Activated T-helper 17 cell treated with anti-CD3 and anti-CD28 coated beads, Interleukin-2, amount 50 U/mL, for 72 hours (primary cell): ENCODE measurements around the gene IRAK1. TPM values are rescaled to one million over a fixed set of nuclear protein-coding genes. Genes with fewer than 3 reads are reported as not detected.
A peak's percentile ranks its signal among the peaks of the same experiment; 100 is the strongest.

Experiments
- ATAC-seq: fragments of 150-1000 bp; cut with Tn5 transposase; replicated peaks from 2 replicates; pipeline ENCODE4 v1.10.0; 2021; ENCODE audit warnings: mild to moderate bottlenecking, moderate library complexity
- H3K27ac Mint-ChIP-seq: one replicate; pipeline ENCODE4 v1.8.0; 2022; ENCODE audit warnings: mixed read lengths
- H3K27me3 Mint-ChIP-seq: one replicate; pipeline ENCODE4 v1.8.0; 2022; ENCODE audit warnings: mixed read lengths
- H3K36me3 Mint-ChIP-seq: one replicate; pipeline ENCODE4 v1.8.0; 2022; ENCODE audit warnings: low read depth, mild to moderate bottlenecking, mixed read lengths
- H3K4me1 Mint-ChIP-seq: one replicate; pipeline ENCODE4 v1.8.0; 2022; ENCODE audit warnings: mixed read lengths
- H3K4me3 Mint-ChIP-seq: one replicate; pipeline ENCODE4 v1.8.0; 2022; ENCODE audit warnings: mild to moderate bottlenecking, mixed read lengths
- H3K9me3 Mint-ChIP-seq: one replicate; pipeline ENCODE4 v1.8.0; 2022; ENCODE audit warnings: mixed read lengths
- total RNA-seq, 2 donors: library from RNA; stranded (reverse); gene quantifications; one replicate each; pipeline ENCODE4 v1.2.3, GENCODE V29; 2022

IRAK1 gene
- total RNA-seq, 2 donors from 2014 or later: 113 to 224 TPM

- Mint-ChIP-seq H3K9me3 (no peaks in the 10 kb centered on the region), H3K27me3 (no peaks in the 10 kb centered on the region), H3K4me1 (no peaks in the 10 kb centered on the region), H3K36me3 (peaks cover 58% of the 10 kb centered on the region), H3K4me3 (peak overlapping the region; percentile 87), H3K27ac (peak overlapping the region; percentile 88)
- ATAC-seq: no peak
Observed at GRCh38 chrX:154018518-154019060, 1.1 kb downstream of the IRAK1 start.

GRCh38 chrX:154017766-154018517, 1.8 kb downstream of the IRAK1 start:
- Mint-ChIP-seq H3K27me3 (no peaks in the 10 kb centered on the region), H3K36me3 (peaks cover 59% of the 10 kb centered on the region), H3K27ac (no peak overlapping the region), H3K4me1 (no peaks in the 10 kb centered on the region), H3K4me3 (peak overlapping the region; percentile 87), H3K9me3 (no peaks in the 10 kb centered on the region)
- no peak for ATAC-seq

DNA sequence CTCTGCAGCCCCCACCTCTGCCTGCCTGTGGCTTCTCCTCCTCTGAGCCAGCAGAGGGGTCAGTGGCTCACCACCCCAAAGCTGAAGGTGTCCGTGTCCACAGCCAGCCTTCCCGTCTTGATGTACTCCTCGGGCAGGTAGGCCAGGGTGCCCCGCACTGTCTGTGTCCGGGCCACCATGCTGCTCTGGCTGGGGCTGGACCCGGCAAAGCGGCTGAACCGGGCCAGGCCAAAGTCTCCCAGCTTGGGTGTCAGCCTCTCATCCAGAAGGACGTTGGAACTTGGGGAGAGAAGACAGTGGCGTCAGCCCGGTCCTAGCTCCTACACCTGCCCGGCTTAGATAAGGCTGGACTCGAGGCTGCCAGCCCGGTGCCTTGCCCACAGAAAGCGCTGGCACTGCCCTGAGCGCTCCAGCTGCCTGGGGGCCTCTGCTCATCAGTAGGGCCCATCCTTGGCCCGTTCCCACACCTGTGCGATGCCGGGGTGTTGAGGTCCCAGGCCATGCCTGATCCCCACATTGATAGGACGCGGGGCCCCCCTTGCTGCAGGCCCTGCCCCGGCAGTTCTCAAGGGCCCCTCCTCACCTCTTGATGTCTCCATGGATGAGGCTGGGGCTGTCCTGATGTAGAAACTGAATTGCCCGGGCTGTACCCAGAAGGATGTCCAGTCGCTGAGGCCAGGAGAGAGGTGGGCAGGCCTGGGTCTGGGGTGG, 3.2 kb downstream of the IRAK1 start:
- peaks cover 65% of the 10 kb centered on the region for H3K36me3 Mint-ChIP-seq
- ATAC-seq: no peak
- H3K4me1 Mint-ChIP-seq: no peaks in the 10 kb centered on the region
- no peaks in the 10 kb centered on the region for H3K27me3 Mint-ChIP-seq
- H3K4me3 Mint-ChIP-seq: no peak overlapping the region
- no peaks in the 10 kb centered on the region for H3K9me3 Mint-ChIP-seq
- no peak overlapping the region for H3K27ac Mint-ChIP-seq

GRCh38 chrX:154015581-154016264, 4.0 kb downstream of the IRAK1 start:
- Mint-ChIP-seq H3K27ac (peak overlapping the region; percentile 54), H3K9me3 (no peaks in the 10 kb centered on the region), H3K4me3 (peak overlapping the region; percentile 36), H3K36me3 (peaks cover 73% of the 10 kb centered on the region), H3K27me3 (no peaks in the 10 kb centered on the region), H3K4me1 (no peaks in the 10 kb centered on the region)
- no peak for ATAC-seq

- H3K27ac Mint-ChIP-seq: no peak overlapping the region
- H3K4me3 Mint-ChIP-seq: peak overlapping the region; percentile 35
- peaks cover 78% of the 10 kb centered on the region for H3K36me3 Mint-ChIP-seq
- H3K9me3 Mint-ChIP-seq: no peaks in the 10 kb centered on the region
- H3K4me1 Mint-ChIP-seq: no peaks in the 10 kb centered on the region
- no peaks in the 10 kb centered on the region for H3K27me3 Mint-ChIP-seq
- ATAC-seq: no peak
Observed at GRCh38 chrX:154014429-154015380, 5.0 kb downstream of the IRAK1 start.

DNA sequence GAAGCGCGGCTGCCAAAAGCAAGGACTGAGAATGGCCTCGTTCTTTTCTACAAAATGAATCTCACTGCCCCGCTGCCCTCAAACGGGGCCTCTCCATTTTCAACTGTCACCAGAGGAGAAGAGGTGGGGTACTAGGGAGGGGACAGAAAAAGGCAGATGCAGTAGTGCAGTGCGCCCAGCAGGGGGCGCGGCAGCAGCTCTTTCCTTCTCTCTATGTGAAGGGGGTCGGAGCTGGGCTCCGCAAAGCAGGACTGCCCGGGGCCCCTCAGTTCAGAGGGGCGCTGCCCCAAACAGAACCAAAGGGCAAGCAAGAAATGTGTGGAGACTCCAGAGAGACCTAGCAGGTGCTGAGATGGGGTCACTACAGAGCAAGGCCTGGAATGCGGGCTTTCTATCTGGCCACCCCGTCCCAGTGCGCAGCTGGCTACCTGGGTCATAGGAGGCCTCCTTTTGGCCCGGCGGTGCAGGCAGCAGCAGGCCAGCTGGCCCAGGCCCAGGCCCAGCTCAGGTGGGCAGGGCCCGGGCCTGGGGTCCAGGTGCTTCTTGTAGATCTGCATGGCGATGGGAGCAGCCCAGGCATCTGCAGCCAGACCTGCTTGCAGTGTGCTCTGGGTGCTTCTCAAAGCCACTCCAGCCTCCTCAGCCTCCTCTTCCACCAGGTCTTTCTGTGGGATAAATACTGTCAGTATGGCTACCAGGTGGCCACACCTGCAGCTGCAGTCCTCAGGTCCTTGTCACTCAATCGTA, 5.9 kb downstream of the IRAK1 start:
- peaks cover 83% of the 10 kb centered on the region for H3K36me3 Mint-ChIP-seq
- H3K4me1 Mint-ChIP-seq: no peaks in the 10 kb centered on the region
- ATAC-seq: peak; percentile 72
- no peaks in the 10 kb centered on the region for H3K9me3 Mint-ChIP-seq
- H3K27ac Mint-ChIP-seq: no peak overlapping the region
- H3K4me3 Mint-ChIP-seq: no peak overlapping the region
- H3K27me3 Mint-ChIP-seq: no peaks in the 10 kb centered on the region

- no peaks in the 10 kb centered on the region for H3K4me1 Mint-ChIP-seq
- no peak overlapping the region for H3K27ac Mint-ChIP-seq
- ATAC-seq: no peak
- no peaks in the 10 kb centered on the region for H3K9me3 Mint-ChIP-seq
- H3K4me3 Mint-ChIP-seq: no peak overlapping the region
- H3K36me3 Mint-ChIP-seq: peaks cover 83% of the 10 kb centered on the region
- H3K27me3 Mint-ChIP-seq: no peaks in the 10 kb centered on the region
Observed at GRCh38 chrX:154013001-154013421, 6.7 kb downstream of the IRAK1 start.

- no peak overlapping the region for H3K4me3 Mint-ChIP-seq
- peaks cover 83% of the 10 kb centered on the region for H3K36me3 Mint-ChIP-seq
- ATAC-seq: no peak
Observed at GRCh38 chrX:154012336-154012991, 7.2 kb downstream of the IRAK1 start.

GRCh38 chrX:154011376-154012335, 8.0 kb downstream of the IRAK1 start:
- Mint-ChIP-seq H3K36me3 (peaks cover 81% of the 10 kb centered on the region), H3K4me1 (no peaks in the 10 kb centered on the region), H3K27me3 (no peaks in the 10 kb centered on the region), H3K4me3 (no peak overlapping the region), H3K9me3 (no peaks in the 10 kb centered on the region), H3K27ac (no peak overlapping the region)
- ATAC-seq: no peak

More at GRCh38 chrX:154012336-154012991, 7.2 kb downstream of the IRAK1 start:
- H3K4me1 Mint-ChIP-seq: no peaks in the 10 kb centered on the region
- H3K27ac Mint-ChIP-seq: no peak overlapping the region
- no peaks in the 10 kb centered on the region for H3K27me3 Mint-ChIP-seq
- H3K9me3 Mint-ChIP-seq: no peaks in the 10 kb centered on the region

- Mint-ChIP-seq H3K27me3 (no peaks in the 10 kb centered on the region), H3K27ac (no peak overlapping the region), H3K4me1 (no peaks in the 10 kb centered on the region), H3K9me3 (no peaks in the 10 kb centered on the region), H3K4me3 (no peak overlapping the region), H3K36me3 (peaks cover 79% of the 10 kb centered on the region)
- ATAC-seq: no peak
Observed at GRCh38 chrX:154010330-154011087, 9.2 kb downstream of the IRAK1 start.

GRCh38 chrX:154008521-154008920, 11.2 kb downstream of the IRAK1 start:
- Mint-ChIP-seq H3K36me3 (peaks cover 66% of the 10 kb centered on the region), H3K9me3 (no peaks in the 10 kb centered on the region), H3K27ac (no peak overlapping the region), H3K4me1 (no peaks in the 10 kb centered on the region), H3K27me3 (no peaks in the 10 kb centered on the region), H3K4me3 (no peak overlapping the region)
- no peak for ATAC-seq
